SK-N-MC (cell line): ENCODE data around the gene NOS2.

Experiments
- EZH2 ChIP-seq: fragments of 200-600 bp; sonication (generic); IDR thresholded peaks from one replicate; pipeline ENCODE4 v1.6.1; 2017; ENCODE audit warnings: antibody characterized with exemption
- FOXP2 ChIP-seq: optimal IDR thresholded peaks from 2 replicates; pipeline ENCODE3; 2011; ENCODE audit warnings: mild to moderate bottlenecking, moderate library complexity; ENCODE audit not compliant: insufficient read depth; ENCODE audit errors: extremely low read length, control extremely low read depth
- POLR2AphosphoS5 ChIP-seq: IDR thresholded peaks from 2 replicates; pipeline ENCODE4 v1.6.1; 2012; ENCODE audit warnings: mild to moderate bottlenecking, low read depth, low read length, borderline replicate concordance

DNA sequence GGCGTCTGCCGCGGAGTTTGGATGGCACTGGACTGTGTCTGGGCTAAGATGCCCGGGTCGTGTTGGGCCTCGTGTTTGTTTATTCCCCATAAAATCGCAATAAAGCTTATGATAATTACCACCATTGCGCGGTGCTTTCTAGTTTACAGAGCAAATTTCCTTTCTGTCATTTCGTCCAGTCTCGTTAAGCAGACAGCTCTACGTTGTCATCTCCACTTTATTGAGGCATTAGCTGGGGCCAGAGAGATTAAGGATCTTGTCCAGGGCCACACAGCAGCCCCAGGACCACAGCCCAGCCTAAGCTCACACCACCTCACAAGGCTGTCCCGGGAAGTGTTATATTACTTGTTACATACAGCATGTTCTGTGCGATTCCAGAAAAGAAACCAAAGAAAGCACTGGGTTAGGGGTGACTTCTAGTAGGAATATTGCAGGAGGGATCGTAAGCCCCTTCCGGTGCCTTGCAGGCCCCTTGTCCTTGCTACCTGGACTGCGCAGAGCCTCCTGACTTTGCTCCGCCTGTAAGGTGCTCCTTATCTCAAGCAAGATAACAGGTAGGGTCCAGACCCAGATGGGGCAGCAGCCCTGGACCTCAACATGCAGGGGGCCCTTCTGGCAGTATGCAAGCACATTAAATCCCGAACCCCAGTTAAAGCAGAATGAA, 6.3 kb downstream of the NOS2 start:
- TF ChIP-seq POLR2AphosphoS5, result no peak
- TF ChIP-seq FOXP2, result no peak
- TF ChIP-seq EZH2, result no peak
